NCI-H1092 treated with DMSO at 0.1 percent for 48 hours (cell line): ENCODE results near the gene SYNGR3.

Source experiments
- DNase-seq: peaks from one replicate; lab custom pipeline; 2025; lab: John Stamatoyannopoulos, UW

Gene SYNGR3

GRCh38 chr16:2042171-2042985 is 52.6 kb downstream of the SYNGR3 start:
- peak; percentile 90 for DNase-seq

- DNase-seq, result no peak
Observed at GRCh38 chr16:2042986-2043666, 53.4 kb downstream of the SYNGR3 start.
